HCT116 (cell line): ENCODE data around the gene IL18RAP. TPM values are rescaled to one million over a fixed set of nuclear protein-coding genes. Genes with fewer than 3 reads are reported as not detected.

ENCODE experiments used
- ATAC-seq: fragments of 200-7000 bp; cut with Tn5 transposase; 2 replicates; pipeline ENCODE4 v1.9.1; 2020; ENCODE audit warnings: mild to moderate bottlenecking, moderate library complexity
- BruUV-seq: library from RNA; stranded (reverse); fragments of 400-500 nt; replicated peaks from 2 replicates; lab custom pipeline; 2021; lab: Mats Ljungman, UMichigan
- CTCF ChIA-PET: fragments of 300-600 bp; sonication (Branson Sonifier 250); formaldehyde crosslinking; loops from one replicate; lab custom pipeline; 2021; ENCODE audit warnings: antibody characterized with exemption; lab: Charles Lee
- POLR2A ChIA-PET: fragments of 300-600, 350-600 bp; sonication (Branson Sonifier 250); formaldehyde crosslinking; loops from one replicate; lab custom pipeline; 2021; ENCODE audit warnings: antibody characterized with exemption; lab: Charles Lee
- RAD21 ChIA-PET, 2 experiments: fragments of 300-600 bp; sonication (Branson Sonifier 250); formaldehyde crosslinking; loops; one replicate each; lab custom pipeline; 2023; ENCODE audit warnings: low total read pairs in 2 of 2; ENCODE audit not compliant: uncharacterized antibody in 2 of 2, unreplicated experiment in 2 of 2, low non-redundant PET in 1 of 2; lab: Charles Lee
- DNase-seq: peaks from one replicate; pipeline ENCODE4 v3.0.0-alpha.2; 2010; ENCODE audit warnings: low read depth, low spot score
- H2AFZ ChIP-seq: fragments of 200-600 bp; shearing (Covaris generic), sonication (generic); 2 replicates; pipeline ENCODE4 v1.6.1; 2017; ENCODE audit warnings: low read depth, mixed run types, mixed read lengths, antibody characterized with exemption, low read length; ENCODE audit not compliant: poor library complexity, severe bottlenecking
- H3K27ac ChIP-seq: 2 replicates; pipeline ENCODE4 v1.5.1; 2012; ENCODE audit warnings: low read depth, low read length
- H3K27me3 ChIP-seq: fragments of 200-600 bp; sonication (generic); 2 replicates; pipeline ENCODE4 v1.6.1; 2016; ENCODE audit warnings: mixed run types, low read length, mixed read lengths; ENCODE audit not compliant: insufficient read depth
- H3K36me3 ChIP-seq, 2 experiments: fragments of 200-500 bp in 1 of 2; fragments of 200-600 bp in 1 of 2; sonication (Bioruptor generic) in 1 of 2; sonication (generic) in 1 of 2; 2 replicates each; pipeline versions ENCODE4 v1.5.1 to v1.6.1; 2014 to 2016; ENCODE audit warnings: low read length in 2 of 2, inconsistent platforms in 1 of 2, mixed read lengths in 1 of 2, mixed run types in 1 of 2; ENCODE audit not compliant: insufficient read depth in 2 of 2, control insufficient read depth in 1 of 2
- H3K4me1 ChIP-seq, 2 experiments: fragments of 200-600 bp in 1 of 2; sonication (generic) in 1 of 2; 2 replicates each; pipeline versions ENCODE4 v1.5.1 to v1.6.1; 2012 to 2017; ENCODE audit warnings: low read length in 2 of 2, inconsistent platforms in 1 of 2, mild to moderate bottlenecking in 1 of 2, mixed read lengths in 1 of 2, mixed run types in 1 of 2, moderate library complexity in 1 of 2; ENCODE audit not compliant: insufficient read depth in 2 of 2, control insufficient read depth in 1 of 2
- H3K4me2 ChIP-seq: fragments of 200-600 bp; sonication (generic); 2 replicates; pipeline ENCODE4 v1.6.1; 2017; ENCODE audit warnings: mixed run types, low read length, mixed read lengths
- H3K4me3 ChIP-seq, 2 experiments: fragments of 200-600 bp in 1 of 2; sonication (generic) in 1 of 2; replicated peaks in 1 of 2; 2 replicates each; pipeline ENCODE4 v1.5.1; 2011 to 2016; ENCODE audit warnings: low read length in 2 of 2, control low read depth in 1 of 2, low read depth in 1 of 2, mild to moderate bottlenecking in 1 of 2, mixed read lengths in 1 of 2, mixed run types in 1 of 2
- H3K79me2 ChIP-seq: fragments of 200-600 bp; sonication (generic); 2 replicates; pipeline ENCODE4 v1.6.1; 2017; ENCODE audit warnings: mild to moderate bottlenecking, mixed run types, low read length, moderate library complexity, mixed read lengths; ENCODE audit not compliant: insufficient read depth
- H3K9ac ChIP-seq: fragments of 200-600 bp; sonication (generic); 2 replicates; pipeline ENCODE4 v1.6.1; 2016; ENCODE audit warnings: low read length, mixed read lengths
- H3K9me2 ChIP-seq: fragments of 200-600 bp; sonication (generic), shearing (Covaris generic); 2 replicates; pipeline ENCODE4 v1.6.1; 2017; ENCODE audit warnings: mixed run types, mild to moderate bottlenecking, moderate library complexity; ENCODE audit not compliant: insufficient read depth
- H3K9me3 ChIP-seq, 2 experiments: fragments of 200-500 bp in 1 of 2; fragments of 200-600 bp in 1 of 2; sonication (Bioruptor generic) in 1 of 2; sonication (generic) in 1 of 2; 2 replicates each; pipeline ENCODE4 v1.6.1; 2014 to 2017; ENCODE audit warnings: low read length in 2 of 2, mixed read lengths in 2 of 2, inconsistent platforms in 1 of 2, low read depth in 1 of 2, mild to moderate bottlenecking in 1 of 2, mixed run types in 1 of 2, moderate library complexity in 1 of 2; ENCODE audit not compliant: control insufficient read depth in 1 of 2, insufficient read depth in 1 of 2
- H4K20me1 ChIP-seq: fragments of 200-600 bp; sonication (generic), shearing (Covaris generic); 2 replicates; pipeline ENCODE4 v1.6.1; 2017; ENCODE audit warnings: mixed run types, mild to moderate bottlenecking, moderate library complexity; ENCODE audit not compliant: insufficient read depth
- POLR2A ChIP-seq: IDR thresholded peaks from 2 replicates; pipeline ENCODE4 v1.7.0; 2011; ENCODE audit warnings: borderline replicate concordance; ENCODE audit not compliant: insufficient read depth, insufficient read length; ENCODE audit errors: extremely low read depth
- POLR2AphosphoS5 ChIP-seq: IDR thresholded peaks from 2 replicates; pipeline ENCODE4 v1.6.1; 2011; ENCODE audit warnings: mild to moderate bottlenecking, low read depth, low read length, moderate library complexity
- SP1 ChIP-seq: IDR thresholded peaks from 2 replicates; pipeline ENCODE4 v1.6.1; 2012; ENCODE audit warnings: low read depth
- ZFX ChIP-seq: fragments of 450-650 bp; IDR thresholded peaks from 2 replicates; pipeline ENCODE4 v1.6.1; 2017
- intact Hi-C: fragments of 100-400 bp; cut with micrococcal nuclease; formaldehyde crosslinking; loops from 2 replicates; pipeline ENCODE4 v1.10.0; 2022
- total RNA-seq: library from RNA; stranded (reverse); gene quantifications from one replicate; pipeline ENCODE4 v1.2.1, GENCODE V29; 2021; ENCODE audit not compliant: unreplicated experiment
- TF ChIP-seq, protein P1 (sequence below): IDR thresholded peaks from 2 replicates; pipeline ENCODE4 v1.6.1; 2012

The IL18RAP gene
- total RNA-seq, 1 experiment from 2014 or later = not detected

DNA sequence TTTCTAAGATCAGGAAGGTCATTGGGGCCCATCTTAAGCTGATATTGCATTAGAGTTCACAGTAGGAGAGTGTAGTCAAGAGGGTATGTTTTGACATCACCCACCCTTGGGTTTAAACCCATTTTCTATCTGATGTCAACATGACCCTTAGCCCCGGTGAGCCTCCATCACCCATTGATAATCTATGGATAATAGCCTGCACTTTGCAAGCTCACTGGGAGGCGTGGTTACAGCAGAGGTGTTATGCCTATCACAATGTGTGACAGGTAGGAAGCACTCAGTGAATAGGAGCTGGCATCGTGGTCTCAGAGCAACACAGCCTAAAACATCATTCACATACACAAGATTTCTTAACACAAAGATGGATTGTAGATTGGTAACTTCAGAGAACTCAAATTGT, 21.3 kb downstream of the IL18RAP start:
- POLR2A ChIA-PET = no interaction called here
- BruUV-seq = no TSS peak
- Histone ChIP-seq H3K79me2 (no peaks in the 10 kb centered on the region), H3K4me3 (no peak overlapping the region), H3K27ac (no peak overlapping the region), H3K9ac (no peak overlapping the region), H3K4me1 (no peaks in the 10 kb centered on the region; a peak in 1 of 4 replicates), H3K9me2 (no peaks in the 10 kb centered on the region), H3K36me3 (no peaks in the 10 kb centered on the region), H4K20me1 (no peaks in the 10 kb centered on the region), H3K4me2 (no peak overlapping the region), H3K9me3 (no peaks in the 10 kb centered on the region), H2AFZ (no peak overlapping the region), H3K27me3 (no peaks in the 10 kb centered on the region)
- intact Hi-C loops = loop anchor here (5.0 to 10.0 kb wide), 2 partner anchors 187 to 1109 kb away; no protein-coding TSS in a partner anchor
- TF ChIP-seq SP1 = no peak
- DNase-seq = no peak
- CTCF ChIA-PET = interaction anchor here (0.8 to 2.4 kb wide), 5 partner anchors 142 to 438 kb away, joined by 3 to 10 read pairs (median 7); no protein-coding TSS in a partner anchor
- RAD21 ChIA-PET = interaction anchor here in 1 of 2 experiments (0.5 kb wide), 1 partner anchor 1713 kb away, joined by 3 read pairs; no protein-coding TSS in a partner anchor
- ATAC-seq = no peak

DNA sequence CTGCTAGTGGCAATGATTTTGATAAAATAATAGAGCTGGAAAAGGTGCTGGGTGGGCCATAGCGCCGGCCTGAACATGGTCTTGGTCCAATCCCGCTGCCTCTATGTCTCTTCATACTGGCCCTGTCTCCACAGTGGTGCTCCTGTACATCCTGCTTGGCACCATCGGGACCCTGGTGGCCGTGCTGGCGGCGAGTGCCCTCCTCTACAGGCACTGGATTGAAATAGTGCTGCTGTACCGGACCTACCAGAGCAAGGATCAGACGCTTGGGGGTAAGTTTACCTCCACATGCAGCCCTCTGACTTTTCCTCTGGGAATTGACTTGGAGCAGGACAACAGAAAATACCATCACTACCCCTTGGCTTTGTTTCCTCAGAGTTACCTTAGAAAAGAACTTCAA, 24.0 kb downstream of the IL18RAP start:
- TF ChIP-seq POLR2AphosphoS5 (no peak), ZFX (no peak), POLR2A (no peak)
- TF ChIP-seq, protein P1, sequence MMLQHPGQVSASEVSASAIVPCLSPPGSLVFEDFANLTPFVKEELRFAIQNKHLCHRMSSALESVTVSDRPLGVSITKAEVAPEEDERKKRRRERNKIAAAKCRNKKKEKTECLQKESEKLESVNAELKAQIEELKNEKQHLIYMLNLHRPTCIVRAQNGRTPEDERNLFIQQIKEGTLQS = no peak
- DNase-seq (no peak), ATAC-seq (no peak)
- Histone ChIP-seq H3K9me2 (no peaks in the 10 kb centered on the region), H3K27ac (no peak overlapping the region), H3K4me1 (no peaks in the 10 kb centered on the region; a peak in 1 of 4 replicates), H2AFZ (no peak overlapping the region), H3K9ac (no peak overlapping the region), H3K9me3 (no peaks in the 10 kb centered on the region), H3K4me3 (no peak overlapping the region), H3K79me2 (no peaks in the 10 kb centered on the region), H3K4me2 (no peak overlapping the region), H3K27me3 (no peaks in the 10 kb centered on the region), H3K36me3 (no peaks in the 10 kb centered on the region), H4K20me1 (no peaks in the 10 kb centered on the region)
- ChIA-PET POLR2A (no interaction called here), CTCF (interaction anchor here (1.1 kb wide), 1 partner anchor 563 kb away, joined by 3 read pairs; no protein-coding TSS in a partner anchor), RAD21 (no interaction called here)
- no TSS peak for BruUV-seq
- intact Hi-C loops = loop anchor here (5.0 to 10.0 kb wide), 3 partner anchors 440 to 1112 kb away; no protein-coding TSS in a partner anchor
